Measurements from ENCODE around the gene ZNF646.

The ZNF646 gene

GRCh38 chr16:31110106-31111034, 36.1 kb downstream of the ZNF646 start:
- no peak for DNase-seq

GRCh38 chr16:31111881-31112466, 37.8 kb downstream of the ZNF646 start:
- no peak for DNase-seq

DNA sequence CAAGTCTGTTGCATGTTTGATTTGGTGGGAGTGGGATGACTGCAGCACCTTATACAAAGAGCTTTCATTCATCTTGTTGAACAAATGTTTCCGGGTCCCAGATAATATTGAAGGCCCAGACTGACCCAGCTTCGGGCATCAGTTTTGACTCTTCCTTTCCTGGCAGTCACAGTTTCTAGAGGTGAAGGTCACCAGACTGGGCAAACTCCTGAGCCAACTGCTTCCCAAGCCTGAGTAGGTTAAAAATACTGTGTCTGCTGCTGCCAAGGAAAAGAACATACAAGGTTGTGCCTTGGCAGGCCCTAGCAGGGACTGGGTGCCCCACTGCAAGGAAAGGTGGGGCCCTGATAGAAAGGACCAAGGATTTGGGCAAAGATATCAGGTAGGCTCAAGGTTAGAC, 38.5 kb downstream of the ZNF646 start:
- DNase-seq, result no peak

- no peak for DNase-seq
These were observed 39.2 kb downstream of the ZNF646 start for GRCh38 chr16:31113121-31114120.

GRCh38 chr16:31114468-31114867, 40.2 kb downstream of the ZNF646 start:
- no peak for DNase-seq

DNA sequence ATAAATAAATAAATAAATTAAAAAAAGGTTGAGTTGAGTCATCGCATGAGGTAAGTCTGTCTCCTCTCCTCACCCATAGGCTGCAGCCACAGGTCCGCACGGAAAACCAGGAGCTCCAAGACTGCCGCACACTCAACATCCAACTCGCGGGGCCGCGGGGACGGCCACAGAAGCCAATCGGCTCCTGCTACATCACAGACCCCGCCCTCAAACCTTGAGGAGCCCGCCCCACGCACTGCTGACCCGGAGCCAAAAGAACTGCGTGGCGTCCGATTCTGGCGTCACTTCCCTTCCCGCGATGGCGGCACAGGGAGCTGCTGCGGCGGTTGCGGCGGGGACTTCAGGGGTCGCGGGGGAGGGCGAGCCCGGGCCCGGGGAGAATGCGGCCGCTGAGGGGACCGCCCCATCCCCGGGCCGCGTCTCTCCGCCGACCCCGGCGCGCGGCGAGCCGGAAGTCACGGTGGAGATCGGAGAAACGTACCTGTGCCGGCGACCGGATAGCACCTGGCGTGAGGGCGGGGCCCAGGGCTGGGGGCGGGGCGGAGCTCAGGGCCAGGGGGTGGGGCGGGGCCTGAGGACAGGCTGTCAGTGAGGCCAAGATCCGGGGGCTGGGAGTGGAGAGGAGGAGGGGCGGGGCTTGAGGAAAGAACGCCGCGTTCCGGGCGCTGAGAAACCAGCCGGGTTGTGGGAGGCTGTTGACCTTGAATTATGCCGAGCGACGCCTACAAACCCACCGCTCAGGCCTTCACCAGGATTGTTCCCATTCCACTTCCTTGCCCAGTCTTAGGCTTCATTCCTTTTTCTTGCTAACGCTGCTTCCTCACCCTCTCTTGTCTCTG, 43.4 kb downstream of the ZNF646 start, which contains the start of gene KAT8:
Gene KAT8, plus strand, starts transcription at position 281 of the 839 bp plus-strand sequence. Its CDS starts 18 bp downstream, at position 299.
- peak; percentile 98 for DNase-seq

DNA sequence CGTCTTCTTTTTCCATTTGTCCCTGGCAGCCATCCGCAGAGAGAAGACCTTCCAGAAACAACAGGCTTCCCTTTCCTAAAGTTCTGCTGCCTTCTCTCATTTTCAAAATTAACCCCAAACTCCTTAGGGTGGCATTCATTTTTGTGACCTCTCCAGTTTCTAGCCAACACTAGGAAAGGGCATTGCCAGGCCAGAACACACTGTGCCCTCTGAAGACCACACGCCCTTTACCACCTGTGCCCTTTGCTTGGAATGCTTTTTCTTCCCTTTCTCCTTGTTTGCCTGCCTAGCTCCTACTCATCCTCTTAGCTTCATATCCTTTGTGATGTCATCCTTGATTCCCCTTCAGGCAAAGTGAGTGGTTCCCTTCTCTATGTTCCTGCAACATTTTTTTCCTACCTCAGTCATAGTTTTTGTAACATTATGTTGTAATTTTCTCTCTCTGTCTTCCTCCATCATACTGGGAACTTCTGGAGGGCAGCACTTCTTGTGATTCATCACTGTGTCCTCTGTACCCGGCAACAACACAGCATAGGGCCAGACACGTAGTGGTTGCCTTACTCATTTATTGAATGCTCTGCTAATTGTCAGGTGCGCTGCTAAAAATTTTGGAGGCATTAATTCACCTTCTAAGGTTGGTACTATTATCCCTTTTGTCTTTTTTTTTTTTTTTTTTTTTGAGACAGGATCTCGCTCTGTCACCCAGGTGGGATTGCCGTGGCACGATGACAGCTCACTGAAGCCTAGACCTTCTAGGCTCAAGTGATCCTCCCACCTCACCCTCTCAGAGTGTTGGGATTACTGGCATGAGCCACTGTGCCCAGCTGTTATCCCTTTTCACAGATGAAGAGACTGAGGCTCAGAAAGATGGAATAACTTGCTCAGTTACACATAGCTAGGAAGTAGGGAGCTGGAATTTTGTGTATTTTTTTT, 44.3 kb downstream of the ZNF646 start:
- DNase-seq, result no peak

DNA sequence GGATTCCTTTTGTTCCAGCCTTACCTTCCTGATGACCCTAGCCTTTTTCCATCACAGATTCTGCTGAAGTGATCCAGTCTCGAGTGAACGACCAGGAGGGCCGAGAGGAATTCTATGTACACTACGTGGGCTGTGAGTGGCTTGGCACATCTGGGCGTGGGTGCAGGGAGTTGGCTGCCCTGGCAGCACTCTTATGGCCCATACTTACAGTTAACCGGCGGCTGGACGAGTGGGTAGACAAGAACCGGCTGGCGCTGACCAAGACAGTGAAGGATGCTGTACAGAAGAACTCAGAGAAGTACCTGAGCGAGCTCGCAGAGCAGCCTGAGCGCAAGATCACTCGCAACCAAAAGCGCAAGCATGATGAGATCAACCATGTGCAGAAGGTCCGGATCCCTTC, 45.9 kb downstream of the ZNF646 start:
- DNase-seq, result no peak

DNA sequence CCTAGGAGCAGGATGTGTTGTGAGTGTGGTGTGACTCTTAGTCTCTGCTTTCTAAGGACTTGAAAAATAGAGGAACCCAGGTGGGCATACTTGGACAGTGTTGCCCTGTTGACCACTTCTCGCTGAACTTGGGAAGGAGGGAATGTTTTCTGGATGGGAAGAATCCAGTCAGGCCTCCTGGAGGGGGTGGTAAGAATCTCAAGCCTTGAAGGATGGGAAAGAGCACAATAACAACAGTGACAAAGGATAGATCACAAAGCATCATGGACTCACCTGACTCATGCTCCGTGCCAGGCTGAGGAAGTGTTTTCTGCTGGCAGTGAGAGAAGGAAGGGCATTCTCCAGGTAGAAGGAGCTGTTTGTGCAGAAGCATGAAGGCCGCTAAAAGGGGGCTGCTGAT, 51.6 kb downstream of the ZNF646 start:
- DNase-seq, result no peak

- no peak for DNase-seq
These were observed 53.0 kb downstream of the ZNF646 start for GRCh38 chr16:31127182-31127581.

DNA sequence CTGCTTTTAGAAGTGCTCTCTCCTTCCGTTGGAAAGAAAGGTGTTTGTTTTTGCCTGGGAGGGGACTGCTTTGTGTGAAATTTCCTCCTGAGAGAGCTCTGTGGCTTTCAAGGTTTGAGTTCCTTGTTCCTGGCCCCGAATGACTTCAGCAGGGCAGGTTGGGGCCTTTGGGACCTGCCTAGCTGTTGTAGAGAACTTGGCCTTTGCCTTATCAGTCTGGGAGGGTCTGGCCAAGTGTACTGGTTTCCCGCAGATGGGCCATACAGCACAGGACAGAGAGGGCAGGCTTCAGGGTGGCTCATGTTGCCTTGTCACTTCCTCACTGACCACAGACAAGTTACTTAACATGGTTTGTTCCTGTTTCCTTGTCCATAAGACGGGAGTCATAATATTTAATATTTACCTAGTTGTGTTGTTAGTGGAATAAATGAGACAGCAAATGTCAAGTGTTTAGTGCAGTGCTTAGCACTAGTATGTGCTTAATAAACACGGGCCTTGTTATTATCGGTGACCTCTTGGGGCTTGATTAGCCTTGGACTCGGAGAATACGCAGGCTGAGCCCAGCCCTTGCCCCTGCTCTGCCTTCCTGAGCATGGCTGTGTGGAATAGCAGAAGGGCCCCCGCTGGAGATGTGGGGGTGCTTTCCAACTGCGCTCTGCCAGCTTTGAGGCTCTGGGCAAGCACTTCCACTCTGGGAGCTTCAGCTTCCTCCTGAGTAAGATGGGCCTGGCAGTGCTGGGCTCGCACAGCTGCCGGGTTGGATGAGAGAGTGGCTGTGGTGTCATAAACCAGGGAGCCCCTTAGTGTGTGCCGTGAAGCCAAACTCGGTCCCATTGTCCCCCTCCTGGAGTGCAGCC, 54.7 kb downstream of the ZNF646 start:
- no peak for DNase-seq

DNA sequence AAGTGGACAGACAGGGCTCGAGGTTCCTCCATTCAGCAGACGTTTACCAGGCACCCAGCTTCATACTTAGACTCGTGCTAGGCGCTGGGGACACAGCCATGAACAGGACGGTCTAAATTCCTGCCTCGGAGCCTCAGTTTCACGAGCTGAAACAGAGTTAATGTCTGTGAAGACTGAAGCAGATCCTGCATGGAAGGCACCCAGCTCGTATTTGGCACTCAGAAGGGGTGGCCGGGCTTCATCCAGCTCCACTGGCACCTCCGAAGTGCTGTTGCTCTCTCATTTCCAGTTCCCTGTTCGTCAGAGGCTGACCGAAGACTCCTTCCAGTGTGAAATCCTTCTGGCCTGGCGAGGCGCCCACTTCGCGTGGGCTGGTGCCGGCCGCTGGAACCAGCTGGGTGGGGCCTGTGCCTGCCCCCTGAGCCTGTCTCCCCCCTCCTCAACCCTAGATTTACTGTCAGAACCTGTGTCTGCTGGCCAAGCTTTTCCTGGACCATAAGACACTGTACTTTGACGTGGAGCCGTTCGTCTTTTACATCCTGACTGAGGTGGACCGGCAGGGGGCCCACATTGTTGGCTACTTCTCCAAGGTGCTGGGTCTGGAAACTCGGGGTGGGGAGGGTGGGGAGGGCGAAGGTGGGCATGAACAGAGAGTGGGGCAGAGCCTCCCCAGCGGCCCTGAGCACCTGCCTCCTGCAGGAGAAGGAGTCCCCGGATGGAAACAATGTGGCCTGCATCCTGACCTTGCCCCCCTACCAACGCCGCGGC, 55.5 kb downstream of the ZNF646 start:
- DNase-seq, result no peak

DNA sequence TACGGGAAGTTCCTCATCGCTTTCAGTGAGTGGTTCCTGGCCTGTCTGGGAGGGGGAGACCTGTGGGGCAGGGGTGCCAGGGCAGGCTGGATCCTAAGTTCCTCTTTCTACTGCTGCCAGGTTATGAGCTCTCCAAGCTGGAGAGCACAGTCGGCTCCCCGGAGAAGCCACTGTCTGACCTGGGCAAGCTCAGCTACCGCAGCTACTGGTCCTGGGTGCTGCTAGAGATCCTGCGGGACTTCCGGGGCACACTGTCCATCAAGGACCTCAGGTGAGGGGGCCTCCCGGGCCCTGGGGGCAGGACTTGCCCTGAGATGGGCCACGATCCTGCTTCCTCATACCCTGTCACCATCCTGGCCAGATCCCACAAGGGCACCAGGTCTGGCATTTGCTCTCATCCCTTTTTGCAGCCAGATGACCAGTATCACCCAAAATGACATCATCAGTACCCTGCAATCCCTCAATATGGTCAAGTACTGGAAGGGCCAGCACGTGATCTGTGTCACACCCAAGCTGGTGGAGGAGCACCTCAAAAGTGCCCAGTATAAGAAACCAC, 56.2 kb downstream of the ZNF646 start:
- DNase-seq, result no peak

DNA sequence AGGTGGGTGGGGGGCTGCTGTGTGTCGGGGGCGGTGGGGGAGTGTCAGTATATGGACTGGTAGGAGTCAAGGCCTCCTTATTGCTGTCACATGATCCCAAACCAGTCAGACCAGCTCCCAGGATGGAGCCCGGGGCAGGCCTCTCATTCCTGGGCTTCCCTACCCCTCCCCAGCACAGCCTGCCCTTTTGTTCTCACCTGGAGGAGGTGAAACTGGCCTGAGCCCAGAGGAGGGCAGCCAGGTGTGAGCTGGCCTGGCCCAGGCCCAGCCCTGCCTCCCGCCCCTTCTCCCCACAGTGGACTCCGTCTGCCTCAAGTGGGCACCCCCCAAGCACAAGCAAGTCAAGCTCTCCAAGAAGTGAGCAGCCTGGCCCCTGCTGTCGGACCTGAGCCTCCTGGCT, 56.7 kb downstream of the ZNF646 start:
- no peak for DNase-seq

- no peak for DNase-seq
These were observed 57.2 kb downstream of the ZNF646 start for GRCh38 chr16:31131416-31131815.

DNA sequence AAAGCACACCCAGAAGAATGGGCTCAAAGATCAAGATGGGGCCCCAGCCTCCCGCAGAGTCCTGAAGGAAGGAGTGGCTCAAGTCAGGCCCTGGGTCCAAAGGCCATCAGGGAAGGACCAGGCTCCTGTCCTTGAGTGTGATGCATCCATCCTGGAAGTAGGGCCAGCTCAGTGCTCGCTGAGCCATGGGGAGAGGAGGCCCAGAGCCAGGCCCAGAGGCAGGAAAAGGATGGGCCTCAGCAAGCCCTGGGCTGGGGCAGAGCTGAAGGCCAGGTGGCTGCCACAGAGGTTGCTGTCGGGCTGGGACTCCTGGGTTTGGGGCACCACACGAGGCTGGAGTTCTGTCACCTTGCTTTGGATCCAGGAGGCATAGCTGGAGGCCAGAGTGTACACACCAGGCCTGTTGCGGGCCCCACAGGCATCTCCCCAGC, 57.6 kb downstream of the ZNF646 start:
- DNase-seq, result no peak

GRCh38 chr16:31132303-31132979, 58.2 kb downstream of the ZNF646 start:
- DNase-seq, result no peak

GRCh38 chr16:31133046-31133501, 58.9 kb downstream of the ZNF646 start:
- DNase-seq, result no peak
